ENCODE results near the gene RANGAP1.

RANGAP1 gene

DNA sequence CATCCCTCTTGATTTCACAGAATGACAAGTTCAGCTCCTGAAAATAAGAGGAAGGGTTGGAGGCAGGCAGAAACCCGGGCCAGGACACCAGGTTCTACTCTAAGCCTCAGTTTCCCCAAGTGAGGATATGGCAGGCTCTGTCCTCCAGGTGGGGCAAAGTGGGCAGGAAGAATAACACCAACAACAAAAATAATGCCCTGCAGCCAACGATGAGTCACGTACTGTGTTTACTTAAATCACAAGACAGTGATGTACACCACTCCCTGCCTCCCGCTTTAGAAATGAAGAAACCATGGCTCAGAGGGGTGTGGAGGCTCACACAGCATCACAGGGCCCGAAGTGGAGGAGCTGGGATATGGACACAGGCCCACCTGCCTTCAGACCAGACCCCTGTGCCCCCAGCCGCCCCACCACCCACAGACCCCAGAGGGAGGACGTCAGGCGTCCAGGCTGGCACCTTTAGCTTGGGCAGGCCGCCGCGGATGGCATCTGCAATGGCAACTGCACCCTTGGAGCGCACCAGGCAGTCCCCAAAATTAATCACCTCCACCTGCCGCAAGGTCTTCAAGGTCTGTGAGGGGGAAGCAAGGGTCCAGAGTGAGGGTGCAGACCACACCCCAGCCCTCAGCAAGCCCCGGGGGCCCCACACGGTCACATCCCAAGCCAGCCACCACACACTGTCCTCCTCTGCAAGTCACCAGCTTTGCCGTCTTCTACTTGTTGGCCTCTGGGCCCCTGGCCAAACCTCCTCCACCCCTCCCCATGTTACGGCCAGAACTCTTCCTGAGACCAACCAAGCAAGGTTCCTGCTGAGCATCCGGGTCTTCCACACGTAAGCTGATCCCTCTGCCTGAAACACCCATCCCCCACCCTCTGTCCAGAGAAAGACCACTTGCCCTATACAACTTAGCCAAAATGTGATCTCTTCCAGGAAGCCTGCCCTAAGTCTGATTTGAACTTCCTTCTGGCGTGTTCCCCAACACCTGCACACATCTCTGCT is 29.4 kb downstream of the RANGAP1 start:
- no peak for DNase-seq

DNA sequence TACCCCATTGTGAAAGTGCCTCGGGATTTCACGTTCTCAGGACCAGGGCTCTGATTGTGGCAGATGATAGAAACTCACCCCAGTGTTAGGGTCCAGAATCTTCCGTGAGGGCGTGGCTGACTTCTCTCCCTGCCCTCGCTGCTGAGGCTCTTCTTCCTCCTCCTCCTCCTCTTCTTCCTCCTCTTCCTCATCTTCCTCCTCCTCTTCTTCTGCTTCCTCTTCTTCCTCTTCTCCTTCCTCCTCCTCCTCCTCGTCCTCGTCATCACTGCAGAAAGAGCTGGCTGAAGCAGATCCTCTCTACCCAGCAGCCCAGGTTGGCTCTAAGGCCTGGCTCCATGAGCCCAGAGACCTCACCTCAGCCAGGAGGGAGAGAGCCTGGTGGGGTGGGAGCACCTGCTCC is 31.8 kb downstream of the RANGAP1 start:
- DNase-seq: no peak

DNA sequence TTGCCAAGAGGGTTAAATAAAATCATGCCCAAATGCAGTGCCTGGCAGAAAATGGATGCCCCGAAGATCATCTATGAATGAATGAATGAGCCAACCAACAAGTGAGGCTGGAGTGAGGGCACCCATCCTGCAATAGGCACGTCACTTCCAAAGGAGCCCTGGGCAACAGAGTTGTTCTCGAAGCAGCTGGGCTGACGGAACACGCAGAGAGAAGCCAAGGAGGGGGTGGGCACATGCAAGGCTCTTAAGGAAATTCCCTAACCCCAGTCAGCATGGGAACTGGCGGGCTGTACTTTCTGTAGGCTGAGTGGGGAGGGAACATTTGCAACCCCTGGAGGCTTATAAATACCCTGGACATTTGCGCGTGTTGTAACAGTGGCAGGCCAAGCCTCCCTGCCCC is 33.6 kb downstream of the RANGAP1 start:
- no peak for DNase-seq

DNA sequence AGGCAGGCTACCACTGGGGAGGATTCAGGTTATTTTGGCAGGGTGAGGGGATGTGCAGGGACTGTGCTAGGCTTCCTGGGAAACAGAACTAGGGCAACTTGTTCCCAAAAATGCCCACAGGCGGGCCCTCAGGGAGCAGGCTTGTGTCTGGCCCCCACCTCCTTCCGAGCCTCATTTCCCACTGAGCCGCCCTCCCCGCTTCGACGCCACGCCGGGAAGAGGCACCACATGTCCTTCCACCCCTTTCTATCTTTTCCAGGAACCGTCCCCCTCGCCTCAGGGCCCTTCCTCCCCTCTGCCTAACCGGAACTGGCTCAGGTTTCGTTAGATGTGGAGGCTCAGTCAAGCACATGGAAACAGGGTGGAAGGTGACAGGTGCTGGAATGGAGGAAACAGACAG is 35.9 kb downstream of the RANGAP1 start:
- DNase-seq: no peak

DNA sequence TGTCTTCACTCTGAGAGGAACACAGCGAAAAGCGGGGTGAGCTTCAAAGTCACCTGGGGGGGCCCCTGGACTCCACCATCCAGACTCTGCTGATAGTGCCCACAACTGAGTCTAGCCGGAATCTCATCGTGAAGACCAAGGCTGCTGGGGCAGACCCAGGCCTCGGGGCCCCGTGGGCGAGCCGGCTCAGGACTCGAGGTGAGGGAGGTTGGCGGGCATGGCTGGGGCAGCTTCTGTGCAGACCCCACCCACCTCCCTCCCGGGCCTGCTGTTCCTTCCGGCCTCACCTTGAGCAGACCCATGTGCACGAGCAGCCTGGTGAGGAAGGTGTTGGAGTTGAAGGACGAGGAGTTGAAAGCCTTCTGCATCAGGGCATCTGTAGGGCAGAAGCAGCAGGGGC is 36.5 kb downstream of the RANGAP1 start:
- DNase-seq: no peak

DNA sequence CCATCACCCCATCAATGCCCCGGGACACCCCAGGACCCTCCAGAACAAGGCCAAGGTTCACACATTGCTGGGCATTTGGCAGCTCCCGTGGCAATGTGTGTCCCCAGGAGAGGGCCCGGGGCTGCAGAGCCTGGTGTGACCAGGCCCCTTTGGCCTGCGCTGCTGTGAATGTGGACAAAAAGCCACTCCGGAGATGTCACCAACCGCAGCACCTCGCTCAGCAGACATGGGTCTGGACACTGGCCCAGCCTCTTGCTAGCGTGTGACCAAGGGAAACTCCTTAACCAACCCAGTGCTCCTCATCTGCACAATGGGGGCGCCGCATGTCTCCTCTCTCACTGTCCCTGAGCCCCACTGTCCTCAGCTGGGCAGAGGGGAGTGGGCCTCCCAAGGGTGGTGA is 37.2 kb downstream of the RANGAP1 start:
- DNase-seq: no peak

DNA sequence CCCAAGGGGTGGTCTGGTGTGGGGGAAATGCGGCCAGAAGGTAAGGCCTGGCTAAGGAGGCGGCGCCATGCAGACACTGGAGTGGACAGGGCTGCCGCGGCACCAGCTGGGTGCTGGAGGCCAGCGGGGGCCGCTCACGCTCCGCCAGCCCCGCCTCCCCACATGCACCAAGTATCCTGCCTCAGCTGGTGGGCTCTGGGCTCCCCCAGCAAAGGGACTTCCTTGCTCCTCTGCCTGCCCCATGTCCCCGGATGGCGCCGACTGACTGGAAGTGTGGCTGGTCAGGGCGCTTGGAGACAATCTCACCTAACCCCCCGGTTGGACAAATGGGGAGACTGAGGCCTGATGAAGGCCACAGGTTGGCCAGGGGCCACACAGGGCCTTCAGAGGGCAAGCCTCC is 37.7 kb downstream of the RANGAP1 start:
- DNase-seq: no peak

DNA sequence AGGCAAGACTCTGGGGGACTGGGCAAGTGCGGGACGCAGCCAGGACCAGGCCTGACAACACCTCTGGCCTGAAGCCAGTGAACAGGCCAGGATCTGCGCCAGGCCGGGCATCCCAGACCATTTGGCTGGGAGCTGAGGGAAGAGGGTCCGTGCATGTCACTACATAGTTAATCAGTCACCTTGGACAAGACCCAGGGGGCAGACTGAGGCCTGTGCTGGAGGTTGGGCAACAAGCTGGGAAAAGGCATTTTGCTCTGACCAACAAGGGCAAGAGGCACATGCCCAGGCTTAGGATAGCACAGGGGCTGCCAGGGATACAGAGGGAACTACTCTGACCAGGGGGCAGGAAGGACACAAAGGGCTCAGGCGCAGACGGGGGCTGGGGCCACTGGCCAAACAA is 38.3 kb downstream of the RANGAP1 start:
- no peak for DNase-seq

DNA sequence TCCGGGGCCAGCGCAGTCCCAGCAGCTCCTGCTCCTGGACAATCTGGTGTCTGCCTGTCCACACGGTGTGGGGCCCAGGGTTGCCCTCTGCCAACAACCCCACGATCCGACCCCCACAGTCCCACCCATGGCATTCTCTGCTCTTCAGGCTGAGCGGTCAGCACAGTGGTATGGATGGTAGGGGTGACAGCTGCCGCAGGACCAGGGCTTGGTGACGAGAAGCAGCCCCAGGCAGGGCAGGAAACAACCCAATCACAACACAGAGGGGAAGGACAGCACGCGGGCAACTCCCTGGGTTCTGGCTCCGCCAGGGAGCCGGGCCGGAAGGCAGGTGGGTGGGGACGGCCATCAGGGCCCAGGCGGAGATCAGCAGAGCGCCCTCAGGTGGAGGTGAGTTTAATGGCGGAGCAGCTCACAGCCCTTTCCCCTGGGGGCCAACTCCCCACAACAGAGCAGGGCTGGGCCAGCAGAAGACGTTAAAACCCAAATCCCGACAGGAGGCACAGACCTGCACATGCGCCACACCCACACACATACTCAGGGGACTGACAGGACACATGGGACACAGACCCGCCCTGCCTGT is 40.0 kb downstream of the RANGAP1 start:
- DNase-seq: no peak

DNA sequence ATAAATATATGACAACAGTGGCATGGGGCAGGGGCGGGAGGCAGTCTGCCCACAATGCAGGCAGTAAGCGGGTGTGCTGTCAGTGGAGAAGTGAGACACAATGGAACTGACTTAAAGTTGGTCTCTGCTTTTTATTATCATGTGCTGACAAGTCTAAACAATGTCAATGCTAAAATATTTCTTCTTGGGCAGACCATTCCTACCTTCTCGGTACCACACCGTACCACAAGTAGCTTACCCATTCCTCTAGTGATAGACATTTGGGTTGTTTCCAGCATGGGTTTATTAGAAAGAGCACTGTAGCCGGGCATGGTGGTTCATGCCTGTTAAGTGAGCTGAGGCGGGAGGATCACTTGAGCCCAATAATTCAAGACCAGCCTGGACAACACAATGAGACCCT is 42.6 kb downstream of the RANGAP1 start:
- DNase-seq: no peak

DNA sequence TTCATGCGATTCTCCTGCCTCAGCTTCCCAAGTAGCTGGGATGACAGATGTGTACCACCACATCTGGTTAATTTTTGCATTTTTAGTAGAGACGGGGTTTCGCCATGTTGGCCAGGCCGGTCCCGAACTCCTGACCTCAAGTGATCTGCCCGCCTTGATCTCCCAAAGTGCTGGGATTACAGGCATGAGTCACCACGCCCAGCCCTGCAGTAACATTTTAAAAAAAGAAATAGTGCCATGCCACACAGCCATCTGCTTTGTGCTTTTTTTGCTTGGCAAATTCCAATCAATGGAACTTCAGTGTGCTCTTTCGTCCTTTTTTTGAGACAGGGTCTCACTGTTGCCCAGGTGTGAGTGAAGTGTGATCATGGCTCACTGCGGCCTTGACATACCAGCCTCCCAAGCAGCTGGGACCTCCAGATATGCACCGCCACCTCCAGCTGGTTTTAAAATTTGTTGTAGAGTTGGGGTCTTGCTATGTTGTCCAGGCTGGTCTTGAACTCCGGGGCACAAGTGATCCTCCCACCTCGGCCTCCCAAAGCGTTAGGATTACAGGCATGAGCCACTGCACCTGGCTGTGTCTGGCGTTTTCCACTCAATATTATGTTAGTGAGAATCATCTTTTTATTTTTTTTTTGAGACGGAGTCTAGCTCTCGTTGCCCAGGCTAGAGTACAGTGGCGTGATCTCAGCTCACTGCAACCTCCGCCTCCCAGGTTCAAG is 43.4 kb downstream of the RANGAP1 start:
- no peak for DNase-seq

DNA sequence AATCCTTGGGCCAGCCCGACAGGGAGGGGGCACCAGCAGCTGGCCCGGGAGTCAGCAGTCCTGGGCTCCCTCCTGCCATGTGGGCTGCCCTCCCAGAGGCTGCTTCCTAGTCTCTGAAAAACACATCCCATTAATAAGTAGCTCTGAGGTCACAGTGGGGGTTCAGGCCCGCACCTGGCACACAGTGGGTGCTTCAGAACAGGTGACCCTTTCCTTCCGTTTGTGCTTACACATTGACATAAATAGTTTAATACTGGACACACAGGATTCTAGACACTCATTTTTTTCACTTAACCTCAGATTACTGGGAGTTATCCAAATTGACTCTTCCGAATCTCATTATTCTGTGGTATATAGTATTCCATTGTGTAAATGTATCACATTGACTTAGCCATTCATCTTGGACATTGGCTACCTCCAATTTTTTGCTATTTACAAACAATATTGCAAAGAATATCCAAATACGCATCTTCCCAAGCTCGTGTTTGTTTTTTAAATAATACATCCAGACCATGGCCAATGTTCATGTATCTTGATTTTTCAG is 44.8 kb downstream of the RANGAP1 start:
- no peak for DNase-seq

DNA sequence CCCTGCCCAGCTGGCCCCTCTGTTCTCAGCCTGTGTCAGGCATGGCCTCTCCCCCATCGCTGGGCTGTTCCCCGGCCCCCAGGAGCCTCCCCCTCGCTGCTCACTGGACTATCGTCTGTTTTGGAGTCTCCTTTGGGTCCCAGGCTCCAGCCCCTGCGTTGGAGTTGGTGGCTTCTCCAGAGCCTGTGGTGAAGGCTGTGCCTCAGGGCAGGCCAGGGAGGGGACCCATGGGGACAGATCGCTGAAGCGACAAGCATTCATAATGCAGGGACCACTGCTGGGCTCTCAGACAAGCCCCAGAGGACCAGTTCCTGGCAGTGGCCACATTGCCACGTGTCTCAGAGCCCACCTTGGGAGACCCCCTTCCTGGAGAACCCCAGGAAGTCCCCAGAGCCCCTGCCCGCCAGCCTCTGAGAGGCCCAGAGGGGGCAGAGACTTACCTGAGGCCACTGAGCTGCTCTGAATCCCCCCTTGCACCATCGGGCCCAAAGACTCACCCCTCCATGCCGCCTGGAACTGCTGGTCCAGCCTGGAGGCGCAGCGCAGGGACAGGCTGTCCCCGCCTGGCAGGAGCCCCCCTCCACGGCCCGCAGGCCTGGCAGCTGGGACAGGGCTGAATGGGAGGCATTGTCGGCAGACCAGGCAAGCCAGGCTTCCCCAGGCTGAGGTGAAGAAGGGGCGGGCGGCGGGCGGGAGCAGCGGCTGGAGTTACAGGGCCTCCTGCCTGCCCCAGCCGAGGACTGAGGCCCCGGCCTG is 45.4 kb downstream of the RANGAP1 start, which contains the start of gene CHADL:
CHADL (minus strand) TSS at position 555 of the 756 bp plus-strand sequence; CDS start at position 505, 50 bp downstream.
- peak; percentile 76 for DNase-seq

DNA sequence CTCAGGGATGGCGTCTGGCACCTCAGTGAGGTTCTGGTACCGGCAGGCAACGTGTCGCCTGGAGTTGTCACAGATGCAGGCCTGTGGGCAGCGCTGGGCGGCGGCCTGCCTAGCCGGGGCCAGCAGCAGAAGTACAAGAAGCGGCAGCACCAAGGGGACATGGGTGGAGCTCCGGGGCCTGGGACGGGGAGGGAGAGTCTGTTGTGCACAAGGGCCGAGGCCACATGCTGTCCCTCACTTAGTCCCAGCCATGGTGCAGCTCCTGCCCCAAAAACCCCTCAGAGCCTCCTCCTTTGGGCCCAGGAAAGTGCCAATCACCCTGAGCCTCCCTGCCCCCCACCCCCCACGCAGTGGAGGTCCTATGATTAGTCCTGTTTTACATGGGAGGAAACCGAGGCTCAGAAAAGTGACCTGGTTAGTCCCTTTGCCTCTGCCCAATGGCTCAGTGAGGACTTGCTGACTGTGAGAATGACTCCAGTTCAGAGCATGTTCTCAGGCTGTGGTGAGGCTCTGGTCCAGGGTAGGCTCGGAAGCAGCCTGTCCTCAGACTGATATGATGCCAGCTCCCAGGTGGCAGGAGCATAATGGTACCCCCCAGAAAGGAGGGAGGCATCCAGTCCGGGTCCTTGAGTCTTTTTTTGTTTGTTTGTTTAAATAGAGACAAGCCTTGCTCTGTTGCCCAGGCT is 46.4 kb downstream of the RANGAP1 start:
- no peak for DNase-seq

DNA sequence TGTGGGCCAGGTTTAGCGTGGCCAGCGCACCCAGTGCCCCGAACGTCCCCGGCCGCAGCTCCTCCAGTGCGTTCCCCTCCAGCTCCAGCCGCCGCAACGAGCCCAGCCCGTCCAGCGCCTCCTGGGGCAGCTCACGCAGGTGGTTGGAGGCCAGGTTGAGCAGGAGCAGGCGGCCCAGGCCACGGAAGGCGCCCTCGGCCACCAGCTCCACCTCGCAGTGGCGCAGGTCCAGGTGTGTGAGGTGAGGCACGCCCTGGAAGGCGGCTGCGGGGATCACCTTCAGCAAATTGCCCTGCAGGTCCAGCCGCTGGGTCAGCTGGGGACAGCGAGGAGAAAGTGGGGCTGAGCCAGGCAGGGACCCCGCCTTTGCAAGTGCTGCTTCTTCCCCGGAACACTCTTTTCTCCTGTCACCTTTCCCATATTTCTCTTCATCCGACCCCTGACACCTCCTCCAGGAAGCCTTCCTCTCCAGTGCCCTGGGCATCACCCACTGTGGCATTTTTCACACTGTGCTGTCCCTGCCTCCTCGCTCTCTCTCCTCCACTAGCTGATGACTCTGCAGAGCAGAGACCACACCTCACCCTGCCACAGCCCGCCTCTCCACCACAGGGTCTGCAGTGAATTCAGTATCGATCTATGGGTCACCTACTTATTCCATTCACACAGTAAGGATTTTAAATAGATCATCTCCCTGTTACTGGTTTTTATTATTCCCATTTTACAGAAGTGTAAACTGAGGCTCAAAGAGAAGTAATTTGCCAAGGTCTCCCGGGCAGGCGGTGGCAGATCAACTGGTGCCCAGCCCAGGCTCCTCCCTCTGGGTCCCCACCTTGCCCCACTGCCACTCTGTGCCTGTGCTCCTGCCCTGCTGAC is 47.2 kb downstream of the RANGAP1 start:
- DNase-seq: no peak

DNA sequence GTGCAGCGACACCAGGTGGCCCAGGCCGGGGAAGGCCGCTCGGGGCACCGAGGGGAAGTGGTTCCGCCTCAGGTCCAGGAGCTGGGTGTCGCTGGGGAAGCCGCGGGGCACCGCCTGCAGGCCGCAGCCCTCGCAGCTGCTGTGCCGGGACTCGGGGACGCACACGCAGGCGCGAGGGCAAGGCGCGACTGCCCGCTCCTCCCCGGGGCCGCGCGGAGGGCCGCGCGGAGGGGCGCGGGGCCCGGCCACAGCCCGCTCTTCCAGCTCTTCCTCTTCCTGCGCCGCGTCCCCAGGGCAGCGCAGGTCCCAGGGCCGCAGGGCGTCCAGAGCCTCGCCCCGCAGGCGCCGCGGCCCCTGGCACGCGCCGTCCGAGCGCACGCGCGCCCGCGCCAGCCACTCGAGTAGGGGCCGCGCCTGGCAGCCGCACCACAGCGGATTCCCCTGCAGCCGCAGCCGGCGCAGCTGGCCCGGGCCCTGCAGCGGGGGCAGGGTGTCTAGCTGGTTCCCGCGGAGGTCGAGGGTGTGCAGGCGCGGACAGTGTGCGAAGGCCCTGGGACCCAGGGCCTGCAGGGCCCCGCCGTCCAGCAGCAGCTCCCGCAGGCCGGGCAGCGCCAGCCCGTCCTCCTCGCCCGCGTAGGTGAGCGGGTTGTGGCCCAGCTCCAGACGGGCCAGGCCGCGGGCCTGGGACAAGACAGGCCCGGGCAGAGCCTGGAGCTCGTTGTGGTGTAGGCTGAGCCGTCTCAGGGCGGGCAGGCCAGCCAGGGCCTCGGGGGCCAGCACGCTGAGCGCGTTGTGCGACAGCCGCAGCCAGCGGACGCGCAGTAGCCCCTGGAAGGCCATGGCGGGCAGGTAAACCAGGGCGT is 48.0 kb downstream of the RANGAP1 start:
- peak; percentile 75 for DNase-seq

DNA sequence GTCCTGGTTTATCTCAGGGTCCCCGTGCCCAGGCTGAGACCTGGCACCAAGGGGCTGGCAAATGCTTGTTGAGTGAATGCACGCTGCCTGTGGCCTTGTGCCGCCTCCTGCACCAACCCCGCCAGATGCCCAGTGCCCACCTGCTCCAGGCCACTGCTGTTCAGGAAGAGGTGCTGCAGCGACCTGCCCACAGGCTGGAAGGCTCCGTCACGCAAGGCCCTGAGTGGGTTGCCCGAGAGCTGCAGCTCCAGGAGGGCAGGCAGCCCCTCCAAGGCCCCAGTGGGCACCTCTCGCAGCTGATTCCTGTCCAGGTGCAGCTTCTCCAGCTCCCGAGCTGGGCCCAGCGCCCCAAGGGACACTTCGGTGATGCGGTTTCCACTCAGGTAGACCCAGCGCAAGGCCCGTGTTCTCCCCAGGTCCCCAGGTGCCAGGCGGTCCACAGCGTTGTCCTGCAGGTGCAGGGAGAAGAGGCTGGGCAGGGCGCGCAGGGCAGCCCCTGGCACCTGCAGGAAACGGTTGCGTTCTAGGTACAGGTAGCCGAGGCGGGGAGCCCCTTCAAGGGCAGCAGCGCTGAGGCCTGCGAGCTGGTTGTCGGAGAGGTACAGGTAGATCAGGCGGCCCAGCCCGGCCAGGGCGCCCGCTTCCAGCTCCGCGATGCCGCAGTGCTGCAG is 48.8 kb downstream of the RANGAP1 start:
- DNase-seq: no peak

DNA sequence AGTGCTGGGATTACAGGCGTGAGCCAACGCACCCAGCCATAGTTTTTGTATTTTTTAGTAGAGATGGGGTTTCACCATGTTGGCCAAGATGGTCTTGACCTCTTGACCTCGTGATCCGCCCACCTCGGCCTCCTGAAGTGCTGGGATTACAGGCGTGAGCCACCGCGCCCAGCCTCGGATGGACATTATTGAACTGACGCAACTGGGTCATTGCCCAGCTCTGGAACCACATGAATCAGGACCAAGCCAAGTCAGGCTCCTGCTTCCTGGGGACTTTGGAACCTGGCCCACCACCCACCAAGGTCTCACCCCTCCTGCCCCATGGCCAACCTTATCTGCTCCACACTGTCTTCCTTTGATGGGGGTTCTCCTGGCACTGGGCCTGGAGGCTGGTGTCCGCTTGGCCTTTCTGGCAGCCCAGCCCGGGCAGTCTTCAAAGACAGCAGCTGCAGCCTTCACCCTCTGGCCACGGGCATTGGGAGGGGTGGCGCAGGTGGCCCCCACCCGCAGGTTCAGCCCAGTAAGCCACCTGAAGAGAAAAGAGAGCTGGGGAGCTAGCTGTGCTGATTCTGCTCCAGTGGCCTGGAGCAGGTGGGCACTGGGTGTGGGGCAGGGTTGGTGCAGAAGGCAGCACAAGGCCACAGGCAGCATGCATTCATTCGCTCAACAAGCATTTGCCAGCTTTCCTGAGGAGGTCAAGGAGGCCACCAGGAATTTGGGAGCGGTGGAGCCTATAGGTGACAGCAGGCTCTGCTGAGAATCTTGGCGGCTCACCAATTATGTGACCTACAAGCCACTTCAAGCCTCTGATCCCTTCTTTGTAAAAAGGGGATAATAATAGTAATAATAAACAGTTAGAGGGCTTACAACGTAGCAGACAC is 50.9 kb downstream of the RANGAP1 start:
- DNase-seq: no peak

All from femur (tissue), 1 donor.